A549 (cell line): ENCODE data around the gene SEC24A. TPM values are rescaled to one million over a fixed set of nuclear protein-coding genes. Genes with fewer than 3 reads are reported as not detected.

ENCODE experiments used
- ATAC-seq, 2 experiments: fragments of 200-7000 bp in 1 of 2; fragments of >200 bp in 1 of 2; cut with Nextera tagmentation in 1 of 2; cut with Tn5 transposase in 1 of 2; 3 replicates each; pipeline versions ENCODE4 v1.8.0 to v1.9.1; 2018 to 2020; ENCODE audit warnings: mild to moderate bottlenecking in 1 of 2, moderate library complexity in 1 of 2
- CTCF ChIA-PET: fragments of 300-600 bp; sonication (Branson Sonifier 250); formaldehyde crosslinking; extraction: SDS; loops from one replicate; lab custom pipeline; 2021; ENCODE audit warnings: antibody characterized with exemption, inconsistent platforms; lab: Yijun Ruan, JAX
- POLR2A ChIA-PET: fragments of 350-600 bp; formaldehyde crosslinking; extraction: SDS; loops from one replicate; lab custom pipeline; 2021; ENCODE audit warnings: antibody characterized with exemption, inconsistent platforms; lab: Yijun Ruan, JAX
- DNase-seq, 2 experiments: peaks; one replicate each; pipeline versions ENCODE4 v3.0.0 to v3.0.0-alpha.2; 2011 to 2016; ENCODE audit warnings: low read depth in 1 of 2, low spot score in 1 of 2
- FAIRE-seq: peaks from 2 replicates; lab custom pipeline; 2011; peaks lifted over from hg19 to GRCh38; lab: Jason Lieb, UNC
- H3K27ac ChIP-seq, 2 experiments: fragments of >200 bp; sonication (Bioruptor Twin); formaldehyde crosslinking; 3 replicates each; pipeline ENCODE4 v1.5.1; 2016 to 2017
- H3K4me1 ChIP-seq: fragments of >200 bp; sonication (Bioruptor Twin); formaldehyde crosslinking; 3 replicates; pipeline ENCODE4 v1.6.1; 2016
- H3K4me2 ChIP-seq: fragments of >200 bp; sonication (Bioruptor Twin); formaldehyde crosslinking; 3 replicates; pipeline ENCODE4 v1.6.1; 2016
- H3K4me3 ChIP-seq: fragments of >200 bp; sonication (Bioruptor Twin); formaldehyde crosslinking; 3 replicates; pipeline ENCODE4 v1.5.1; 2016
- H3K9me3 ChIP-seq: fragments of >200 bp; sonication (Bioruptor Twin); formaldehyde crosslinking; 3 replicates; pipeline ENCODE4 v1.6.1; 2016
- BHLHE40 ChIP-seq: IDR thresholded peaks from 2 replicates; pipeline ENCODE4 v1.6.1; 2012; ENCODE audit warnings: low read depth, low read length, inconsistent platforms
- CBX2 ChIP-seq: fragments of 200-600 bp; sonication (generic); IDR thresholded peaks from 2 replicates; pipeline ENCODE4 v1.6.1; 2016; ENCODE audit warnings: low read depth, mild to moderate bottlenecking, borderline replicate concordance
- CEBPB ChIP-seq, 2 experiments: fragments of >200 bp in 1 of 2; sonication (Bioruptor Twin) in 1 of 2; formaldehyde crosslinking in 1 of 2; IDR thresholded peaks; 2 replicates each; pipeline ENCODE4 v1.6.1; 2012 to 2016
- FOSB ChIP-seq: fragments of 250-450 bp; sonication (Bioruptor Pico); IDR thresholded peaks from 2 replicates; pipeline ENCODE4 v1.5.0; 2020; ENCODE audit warnings: mild to moderate bottlenecking, moderate library complexity
- FOXS1 ChIP-seq: fragments of 250-450 bp; sonication (Bioruptor Pico); IDR thresholded peaks from 2 replicates; pipeline ENCODE4 v1.5.0; 2020; ENCODE audit warnings: mild to moderate bottlenecking, moderate library complexity
- GATA3 ChIP-seq: IDR thresholded peaks from 2 replicates; pipeline ENCODE4 v1.6.1; 2012; ENCODE audit warnings: borderline replicate concordance
- HDAC2 ChIP-seq: fragments of 200-600 bp; sonication (generic); IDR thresholded peaks from 2 replicates; pipeline ENCODE4 v1.6.1; 2016
- HOXA7 ChIP-seq: fragments of 250-450 bp; sonication (Bioruptor Pico); IDR thresholded peaks from 2 replicates; pipeline ENCODE4 v1.5.0; 2020; ENCODE audit warnings: mild to moderate bottlenecking, moderate library complexity
- HOXB13 ChIP-seq: fragments of 250-450 bp; sonication (Bioruptor Pico); IDR thresholded peaks from 2 replicates; pipeline ENCODE4 v1.5.0; 2020; ENCODE audit warnings: low read depth, mild to moderate bottlenecking, moderate library complexity
- JUNB ChIP-seq: fragments of >200 bp; sonication (Bioruptor Twin); formaldehyde crosslinking; IDR thresholded peaks from 2 replicates; pipeline ENCODE4 v1.6.1; 2016
- KDM1A ChIP-seq: fragments of 200-600 bp; sonication (generic); IDR thresholded peaks from 2 replicates; pipeline ENCODE4 v1.6.1; 2016; ENCODE audit warnings: low read depth, mild to moderate bottlenecking
- MAFK ChIP-seq: fragments of 450-650 bp; IDR thresholded peaks from 2 replicates; pipeline ENCODE4 v1.6.1; 2014; ENCODE audit not compliant: partially characterized antibody
- MYC ChIP-seq: IDR thresholded peaks from 2 replicates; pipeline ENCODE4 v1.6.1; 2012; ENCODE audit warnings: mild to moderate bottlenecking, inconsistent platforms, low read length, improper control_type of control experiment, borderline replicate concordance
- NFE2L2 ChIP-seq: fragments of 150-350 bp; conservative IDR thresholded peaks from 2 replicates; pipeline ENCODE4 v1.6.1; 2014; ENCODE audit warnings: low read length
- POLR2AphosphoS2 ChIP-seq: conservative IDR thresholded peaks from 2 replicates; pipeline ENCODE4 v1.6.1; 2012; ENCODE audit warnings: low read length, improper control_type of control experiment, inconsistent platforms
- RAD21 ChIP-seq, 2 experiments: fragments of >200 bp in 1 of 2; sonication (Bioruptor Twin) in 1 of 2; formaldehyde crosslinking in 1 of 2; IDR thresholded peaks in 1 of 2; conservative IDR thresholded peaks in 1 of 2; 2 replicates in 1 of 2; 3 replicates in 1 of 2; pipeline ENCODE4 v1.6.1; 2012 to 2018; ENCODE audit warnings: inconsistent platforms in 1 of 2
- RCOR1 ChIP-seq: fragments of 150-350 bp; IDR thresholded peaks from 2 replicates; pipeline ENCODE4 v1.6.1; 2014; ENCODE audit warnings: antibody characterized with exemption, low read length, low read depth
- RFX5 ChIP-seq: fragments of 450-650 bp; IDR thresholded peaks from 2 replicates; pipeline ENCODE4 v1.7.1; 2014; ENCODE audit warnings: antibody characterized with exemption, mild to moderate bottlenecking, moderate library complexity
- RNF2 ChIP-seq: fragments of 200-600 bp; sonication (generic); IDR thresholded peaks from 2 replicates; pipeline ENCODE4 v1.6.1; 2016; ENCODE audit warnings: low read depth, mild to moderate bottlenecking, antibody characterized with exemption, moderate library complexity, borderline replicate concordance
- SREBF2 ChIP-seq: fragments of 450-650 bp; IDR thresholded peaks from 2 replicates; pipeline ENCODE4 v1.6.1; 2014; ENCODE audit warnings: mild to moderate bottlenecking, moderate library complexity
- ZNF302 ChIP-seq: fragments of 250-450 bp; sonication (Bioruptor Pico); IDR thresholded peaks from 2 replicates; pipeline ENCODE4 v1.9.0; 2021; ENCODE audit warnings: inconsistent platforms, mild to moderate bottlenecking, moderate library complexity
- WGBS: methylation state at CpG from one replicate; pipeline ENCODE4 v1.1.6; 2017; ENCODE audit errors: missing lambda C conversion rate; 5-methylcytosine and 5-hydroxymethylcytosine counted together
- polyA plus RNA-seq, 4 experiments: library from polyadenylated mRNA; depleted of rRNA in 3 of 4; stranded (reverse); fragments of >200 nt; fragmentation: RNase III in 1 of 4; extraction: RNeasy Plus Mini Kit Qiagen cat#74134 plus additional on column Dnase treatment in 1 of 4; gene quantifications; 2 replicates in 3 of 4; 3 replicates in 1 of 4; pipeline ENCODE4 v1.2.3, GENCODE V29; 2011 to 2017
- TF ChIP-seq, protein P1 (sequence below): fragments of 150-350 bp; IDR thresholded peaks from 2 replicates; pipeline ENCODE4 v1.6.1; 2014; ENCODE audit warnings: low read depth, mild to moderate bottlenecking, low read length
- TF ChIP-seq, protein P2 (sequence below): fragments of 250-450 bp; sonication (Bioruptor Pico); IDR thresholded peaks from 2 replicates; pipeline ENCODE4 v1.5.0; 2020; ENCODE audit warnings: low read depth, mild to moderate bottlenecking, moderate library complexity

Gene SEC24A
- polyA plus RNA-seq, 2 of the 4 experiments (the other 2 are of a cell fraction): 11.6 to 23.6 TPM

DNA sequence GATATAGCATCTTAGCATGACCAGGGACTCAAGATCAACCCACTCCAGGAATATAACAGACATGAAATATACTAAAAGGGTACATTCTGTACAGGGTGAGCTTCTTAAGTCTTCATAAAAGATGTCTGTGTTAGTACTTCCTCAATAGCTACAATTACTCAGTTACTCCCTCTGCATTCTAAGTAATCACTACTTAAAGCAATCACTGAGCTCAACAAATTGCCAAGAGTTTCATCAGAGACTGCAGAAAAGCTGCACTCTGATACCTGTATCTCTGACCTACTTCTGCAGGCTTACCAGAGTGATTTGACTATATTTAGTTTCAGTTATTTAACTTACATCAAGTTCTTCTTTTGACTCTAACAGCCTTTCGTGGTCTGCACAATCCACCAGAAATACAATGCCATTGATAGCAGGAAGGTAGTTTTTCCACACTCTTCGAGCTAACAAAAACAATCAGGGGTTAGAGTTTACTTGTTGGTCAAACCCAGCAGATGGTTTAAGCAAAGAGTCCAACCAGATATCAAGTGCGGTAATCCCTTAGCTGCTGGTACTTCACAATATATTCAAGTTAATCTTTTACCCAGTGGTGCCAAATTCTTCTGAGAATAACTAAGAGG lies 39.2 kb upstream of the SEC24A start:
- DNase-seq (no peak), FAIRE-seq (no peak), ATAC-seq (no peak)
- Histone ChIP-seq H3K27ac (no peak overlapping the region), H3K4me1 (peaks cover 14% of the 10 kb centered on the region; the same call in 2 of the 3 replicates), H3K4me3 (no peak overlapping the region), H3K4me2 (no peak overlapping the region), H3K9me3 (no peaks in the 10 kb centered on the region)
- no peak for TF ChIP-seq BHLHE40
- TF ChIP-seq RCOR1: no peak
- ChIA-PET POLR2A (no interaction called here), CTCF (interaction anchor here (1.2 to 1.5 kb wide), 5 partner anchors 11 to 198 kb away, joined by 3 to 6 read pairs (median 4); partner anchors contain the start of genes CAMLG and CDKN2AIPNL)
- 76% methylated on average over 3 of the region's 3 CpGs for WGBS

DNA sequence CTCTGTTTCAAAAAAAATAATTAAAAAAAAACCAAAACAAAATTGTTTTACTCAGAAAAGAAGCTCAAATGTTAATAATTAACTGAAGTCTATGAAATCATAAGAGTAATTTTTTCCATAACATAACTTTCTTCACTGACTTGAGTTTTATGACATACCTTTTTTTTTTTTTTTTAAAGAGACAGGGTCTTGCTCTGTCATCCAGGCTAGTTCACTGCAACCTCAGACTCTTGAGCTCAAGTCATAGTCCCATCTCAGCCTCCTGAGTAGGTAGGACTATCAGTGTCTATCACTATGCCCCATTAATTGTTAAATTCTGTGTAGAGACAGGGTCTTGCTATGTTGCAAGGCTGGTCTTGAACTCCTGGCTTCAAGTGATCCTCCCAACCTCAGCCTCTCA lies 37.9 kb upstream of the SEC24A start:
- Histone ChIP-seq H3K9me3 (no peaks in the 10 kb centered on the region), H3K27ac (no peak overlapping the region), H3K4me3 (no peak overlapping the region), H3K4me2 (no peak overlapping the region), H3K4me1 (peaks cover 14% of the 10 kb centered on the region; the same call in 2 of the 3 replicates)
- ATAC-seq (no peak), DNase-seq (no peak), FAIRE-seq (no peak)
- TF ChIP-seq HOXA7 (no peak), KDM1A (no peak), RNF2 (no peak), JUNB (no peak), HDAC2 (no peak), HOXB13 (CRISPR knock-in tag) (no peak)
- ChIA-PET POLR2A (no interaction called here), CTCF (interaction anchor here (0.6 to 1.2 kb wide), 4 partner anchors 97 to 993 kb away, joined by 3 to 4 read pairs (median 3); partner anchors contain the start of gene CAMLG)

DNA sequence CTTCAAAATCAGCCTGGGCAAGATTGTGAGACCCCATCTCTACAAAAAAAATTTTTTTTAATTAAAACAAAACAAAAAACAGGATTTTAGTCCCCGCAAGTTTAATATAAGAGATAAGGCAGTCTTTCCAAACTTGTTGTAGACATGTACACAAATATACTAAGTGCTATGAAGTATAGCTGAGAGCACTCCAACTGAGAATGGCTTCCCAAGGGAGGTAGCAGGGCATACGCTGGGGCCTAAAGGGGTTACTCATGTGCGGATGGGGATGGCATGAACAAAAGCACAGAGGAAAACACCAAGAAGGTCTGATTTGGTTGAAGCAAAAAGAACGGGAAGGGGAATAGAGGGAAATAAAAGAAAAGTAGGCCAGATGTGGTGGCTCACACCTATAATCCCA lies 37.1 kb upstream of the SEC24A start:
- DNase-seq: no peak
- WGBS: 92% methylated on average over 4 of the region's 4 CpGs
- Histone ChIP-seq H3K4me3 (no peak overlapping the region), H3K27ac (no peak overlapping the region), H3K4me2 (no peak overlapping the region), H3K9me3 (no peaks in the 10 kb centered on the region), H3K4me1 (peaks cover 14% of the 10 kb centered on the region; the same call in 2 of the 3 replicates)
- ATAC-seq: no peak
- CTCF ChIA-PET: no interaction called here
- POLR2A ChIA-PET: no interaction called here
- TF ChIP-seq FOSB (CRISPR knock-in tag) (no peak), HOXA7 (no peak), RFX5 (no peak), SREBF2 (no peak), MYC (no peak), CBX2 (no peak), FOXS1 (CRISPR knock-in tag) (no peak), ZNF302 (CRISPR knock-in tag) (no peak), NFE2L2 (no peak), CEBPB (IDR thresholded peaks at IDR 0.05) (no peak), MAFK (no peak), RAD21 (conservative IDR thresholded peaks at IDR 0.05 in 1 of 2, IDR thresholded peaks at IDR 0.05 in 1 of 2) (no peak), GATA3 (no peak), POLR2AphosphoS2 (no peak)
- TF ChIP-seq, protein P1, sequence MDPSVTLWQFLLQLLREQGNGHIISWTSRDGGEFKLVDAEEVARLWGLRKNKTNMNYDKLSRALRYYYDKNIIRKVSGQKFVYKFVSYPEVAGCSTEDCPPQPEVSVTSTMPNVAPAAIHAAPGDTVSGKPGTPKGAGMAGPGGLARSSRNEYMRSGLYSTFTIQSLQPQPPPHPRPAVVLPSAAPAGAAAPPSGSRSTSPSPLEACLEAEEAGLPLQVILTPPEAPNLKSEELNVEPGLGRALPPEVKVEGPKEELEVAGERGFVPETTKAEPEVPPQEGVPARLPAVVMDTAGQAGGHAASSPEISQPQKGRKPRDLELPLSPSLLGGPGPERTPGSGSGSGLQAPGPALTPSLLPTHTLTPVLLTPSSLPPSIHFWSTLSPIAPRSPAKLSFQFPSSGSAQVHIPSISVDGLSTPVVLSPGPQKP: no peak
- TF ChIP-seq, protein P2, sequence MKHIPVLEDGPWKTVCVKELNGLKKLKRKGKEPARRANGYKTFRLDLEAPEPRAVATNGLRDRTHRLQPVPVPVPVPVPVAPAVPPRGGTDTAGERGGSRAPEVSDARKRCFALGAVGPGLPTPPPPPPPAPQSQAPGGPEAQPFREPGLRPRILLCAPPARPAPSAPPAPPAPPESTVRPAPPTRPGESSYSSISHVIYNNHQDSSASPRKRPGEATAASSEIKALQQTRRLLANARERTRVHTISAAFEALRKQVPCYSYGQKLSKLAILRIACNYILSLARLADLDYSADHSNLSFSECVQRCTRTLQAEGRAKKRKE (CRISPR knock-in tag): no peak
- no peak for FAIRE-seq
